GM23338 (cell line): ENCODE data around the gene DOCK10. TPM values are rescaled to one million over a fixed set of nuclear protein-coding genes. Genes with fewer than 3 reads are reported as not detected.

Source experiments
- ATAC-seq: fragments of 200-7000 bp; cut with Tn5 transposase; 3 replicates; pipeline ENCODE4 v1.9.1; 2020
- DNase-seq: peaks from one replicate; pipeline ENCODE4 v3.0.0-alpha.2; 2015; ENCODE audit warnings: low spot score
- H2AFZ ChIP-seq: fragments of 200-600 bp; sonication (generic); 2 replicates; pipeline ENCODE4 v1.8.0; 2016; ENCODE audit warnings: antibody characterized with exemption, mild to moderate bottlenecking, moderate library complexity
- H3F3A ChIP-seq: fragments of 200-600 bp; sonication (generic); replicated peaks from 2 replicates; pipeline ENCODE4 v1.8.0; 2017; ENCODE audit warnings: antibody characterized with exemption, mixed run types, low read depth
- H3K27ac ChIP-seq: fragments of 200-600 bp; sonication (generic); 2 replicates; pipeline ENCODE4 v1.6.1; 2016; ENCODE audit warnings: low read depth
- H3K27me3 ChIP-seq: fragments of 200-600 bp; sonication (generic); 2 replicates; pipeline ENCODE4 v1.8.0; 2016; ENCODE audit warnings: mild to moderate bottlenecking, mixed run types, moderate library complexity; ENCODE audit not compliant: insufficient read depth
- H3K36me3 ChIP-seq: fragments of 200-600 bp; sonication (generic); 2 replicates; pipeline ENCODE4 v1.8.0; 2016; ENCODE audit warnings: mild to moderate bottlenecking; ENCODE audit not compliant: insufficient read depth
- H3K4me1 ChIP-seq: fragments of 200-600 bp; sonication (generic); 2 replicates; pipeline ENCODE4 v1.8.0; 2016; ENCODE audit warnings: mild to moderate bottlenecking, moderate library complexity; ENCODE audit not compliant: insufficient read depth
- H3K4me2 ChIP-seq: fragments of 200-600 bp; sonication (generic); 2 replicates; pipeline ENCODE4 v1.7.1; 2017; ENCODE audit warnings: mixed run types
- H3K4me3 ChIP-seq: fragments of 200-600 bp; sonication (generic); 2 replicates; pipeline ENCODE4 v1.6.1; 2016; ENCODE audit warnings: mixed run types
- H3K79me2 ChIP-seq: fragments of 200-600 bp; sonication (generic); replicated peaks from 2 replicates; pipeline ENCODE4 v1.8.0; 2017; ENCODE audit warnings: mild to moderate bottlenecking; ENCODE audit not compliant: insufficient read depth
- H3K9me2 ChIP-seq: fragments of 200-600 bp; sonication (generic); 2 replicates; pipeline ENCODE4 v1.8.0; 2017; ENCODE audit not compliant: insufficient read depth
- H4K20me1 ChIP-seq: fragments of 200-600 bp; sonication (generic); replicated peaks from 2 replicates; pipeline ENCODE4 v1.8.0; 2017; ENCODE audit warnings: mild to moderate bottlenecking; ENCODE audit not compliant: insufficient read depth
- H3K27ac Mint-ChIP-seq: 2 replicates; pipeline ENCODE4 v1.8.0; 2020; ENCODE audit warnings: inconsistent platforms, mild to moderate bottlenecking, moderate library complexity, mixed read lengths
- H3K27me3 Mint-ChIP-seq: 3 replicates; pipeline ENCODE4 v1.8.0; 2022; ENCODE audit warnings: low read depth, mild to moderate bottlenecking, moderate library complexity, mixed read lengths, inconsistent platforms; ENCODE audit not compliant: insufficient read depth, poor library complexity
- H3K36me3 Mint-ChIP-seq: 3 replicates; pipeline ENCODE4 v1.8.0; 2021; ENCODE audit warnings: low read depth, mild to moderate bottlenecking, inconsistent platforms, moderate library complexity, mixed read lengths
- H3K4me1 Mint-ChIP-seq: 3 replicates; pipeline ENCODE4 v1.8.0; 2020; ENCODE audit warnings: mild to moderate bottlenecking, inconsistent platforms, mixed read lengths
- H3K4me3 Mint-ChIP-seq: 3 replicates; pipeline ENCODE4 v1.8.0; 2021; ENCODE audit warnings: moderate library complexity, mild to moderate bottlenecking, inconsistent platforms, mixed read lengths
- H3K9me3 Mint-ChIP-seq: 3 replicates; pipeline ENCODE4 v1.8.0; 2020; ENCODE audit warnings: moderate library complexity, mild to moderate bottlenecking, inconsistent platforms, mixed read lengths
- CREB1 ChIP-seq: fragments of 250-450 bp; sonication (Bioruptor Pico); IDR thresholded peaks from 2 replicates; pipeline ENCODE4 v1.5.0; 2020; ENCODE audit warnings: low read depth, mild to moderate bottlenecking, moderate library complexity
- CTCF ChIP-seq, 2 experiments: fragments of 200-600 bp in 1 of 2; sonication (generic) in 1 of 2; conservative IDR thresholded peaks; 2 replicates each; pipeline versions ENCODE4 v1.5.1 to v1.6.1; 2016 to 2017; ENCODE audit warnings: antibody characterized with exemption in 2 of 2, low read depth in 2 of 2, mild to moderate bottlenecking in 2 of 2, moderate library complexity in 1 of 2
- ETS1 ChIP-seq: IDR thresholded peaks from 2 replicates; pipeline ENCODE4 v1.6.1; 2016; ENCODE audit warnings: antibody characterized with exemption
- EZH2 ChIP-seq: fragments of 200-600 bp; sonication (generic); IDR thresholded peaks from one replicate; pipeline ENCODE4 v1.8.0; 2017; ENCODE audit warnings: antibody characterized with exemption, mild to moderate bottlenecking, low read depth; ENCODE audit not compliant: unreplicated experiment
- EZH2phosphoT487 ChIP-seq: fragments of 200-600 bp; sonication (generic); IDR thresholded peaks from one replicate; pipeline ENCODE4 v1.8.1; 2018; ENCODE audit warnings: antibody characterized with exemption; ENCODE audit not compliant: unreplicated experiment
- JUNB ChIP-seq: IDR thresholded peaks from one replicate; pipeline ENCODE4 v1.6.1; 2016; ENCODE audit warnings: antibody characterized with exemption; ENCODE audit not compliant: unreplicated experiment
- REST ChIP-seq: IDR thresholded peaks from one replicate; pipeline ENCODE4 v1.6.1; 2018; ENCODE audit warnings: antibody characterized with exemption; ENCODE audit not compliant: unreplicated experiment
- STAT1 ChIP-seq: IDR thresholded peaks from one replicate; pipeline ENCODE4 v1.6.1; 2016; ENCODE audit warnings: antibody characterized with exemption; ENCODE audit not compliant: unreplicated experiment
- ZNF114 ChIP-seq: fragments of 250-450 bp; sonication (Bioruptor Pico); IDR thresholded peaks from 2 replicates; pipeline ENCODE4 v1.5.0; 2020; ENCODE audit warnings: mild to moderate bottlenecking, moderate library complexity
- ZNF462 ChIP-seq: fragments of 250-450 bp; sonication (Bioruptor Pico); IDR thresholded peaks from 2 replicates; pipeline ENCODE4 v1.5.0; 2020; ENCODE audit warnings: mild to moderate bottlenecking, moderate library complexity
- polyA plus RNA-seq: library from polyadenylated mRNA; unstranded; fragments of >200 nt; fragmentation: Nextera tagmentation; extraction: Ambion mirVana; gene quantifications from 2 replicates; pipeline ENCODE4 v1.2.1, GENCODE V29; 2016
- total RNA-seq: library from RNA; depleted of rRNA; stranded (reverse); fragments of >200 nt; shearing (Covaris generic); gene quantifications from 2 replicates; pipeline ENCODE4 v1.2.3, GENCODE V29; 2014

DOCK10 gene
- total and polyA plus RNA-seq, 2 experiments from 2014 or later = 1.0 to 1.7 TPM

GRCh38 chr2:224956706-224957105 lies 85.6 kb downstream of the DOCK10 start (continued):
- TF ChIP-seq ETS1 (no peak), EZH2 (no peak), REST (no peak), CTCF (conservative IDR thresholded peaks at IDR 0.05; ENCODE audit: low read depth in 2 of 2) (no peak), EZH2phosphoT487 (no peak), CREB1 (no peak)

GRCh38 chr2:224954980-224955379 lies 87.3 kb downstream of the DOCK10 start:
- H3K27ac ChIP-seq = no peak overlapping the region
- no peak overlapping the region for H2AFZ ChIP-seq
- no peaks in the 10 kb centered on the region for H3K36me3 ChIP-seq
- no peak overlapping the region for H3K4me3 ChIP-seq
- no peaks in the 10 kb centered on the region for H3K9me3 Mint-ChIP-seq
- H3K9me2 ChIP-seq = no peaks in the 10 kb centered on the region
- no peaks in the 10 kb centered on the region for H3K79me2 ChIP-seq
- ATAC-seq = no peak
- no peaks in the 10 kb centered on the region for H3K27me3 ChIP-seq
- no peaks in the 10 kb centered on the region for H3K36me3 Mint-ChIP-seq
- no peaks in the 10 kb centered on the region for H3F3A ChIP-seq
- H3K4me3 Mint-ChIP-seq = no peak overlapping the region
- H3K4me1 Mint-ChIP-seq = peaks cover 6% of the 10 kb centered on the region; the same call in 2 of the 3 replicates
- H3K4me1 ChIP-seq = peaks cover 8% of the 10 kb centered on the region; the same call in 1 of the 2 replicates
- peaks cover 4% of the 10 kb centered on the region for H3K27me3 Mint-ChIP-seq
- no peak overlapping the region for H3K27ac Mint-ChIP-seq
- no peaks in the 10 kb centered on the region for H4K20me1 ChIP-seq
- no peak overlapping the region for H3K4me2 ChIP-seq
- DNase-seq = no peak
- TF ChIP-seq STAT1 (no peak), CTCF (conservative IDR thresholded peaks at IDR 0.05; ENCODE audit: low read depth in 2 of 2) (no peak), ZNF462 (CRISPR knock-in tag) (no peak), ZNF114 (CRISPR knock-in tag) (no peak), JUNB (no peak)
